KMS-11 (cell line): ENCODE data around the gene MICAL3.

Experiments
- H2AFZ ChIP-seq: fragments of 200-600 bp; sonication (generic); 2 replicates; pipeline ENCODE4 v1.6.1; 2016; ENCODE audit warnings: antibody characterized with exemption, mixed run types, low read depth
- H3K27ac ChIP-seq: fragments of 200-600 bp; sonication (generic); 2 replicates; pipeline ENCODE4 v1.6.1; 2016; ENCODE audit warnings: mild to moderate bottlenecking, mixed run types
- H3K27me3 ChIP-seq: fragments of 200-600 bp; sonication (generic); 2 replicates; pipeline ENCODE4 v1.6.1; 2017; ENCODE audit warnings: mild to moderate bottlenecking, low read depth, mixed run types, moderate library complexity; ENCODE audit not compliant: insufficient read depth
- H3K36me3 ChIP-seq: fragments of 200-600 bp; sonication (generic); 2 replicates; pipeline ENCODE4 v1.6.1; 2017; ENCODE audit warnings: mild to moderate bottlenecking, mixed run types; ENCODE audit not compliant: insufficient read depth
- H3K4me1 ChIP-seq: fragments of 200-600 bp; sonication (generic); 2 replicates; pipeline ENCODE4 v1.6.1; 2016; ENCODE audit warnings: mild to moderate bottlenecking, low read depth, mixed run types; ENCODE audit not compliant: poor library complexity, severe bottlenecking
- H3K4me2 ChIP-seq: fragments of 200-600 bp; sonication (generic); 2 replicates; pipeline ENCODE4 v1.7.0; 2016; ENCODE audit warnings: mild to moderate bottlenecking, mixed run types
- H3K4me3 ChIP-seq: fragments of 200-600 bp; sonication (generic); IDR thresholded peaks from 2 replicates; pipeline ENCODE4 v1.6.1; 2017; ENCODE audit warnings: low read depth, low read length, mixed read lengths; ENCODE audit not compliant: insufficient read depth
- H3K79me2 ChIP-seq: fragments of 200-600 bp; sonication (generic); 2 replicates; pipeline ENCODE4 v1.6.1; 2016; ENCODE audit warnings: low read depth, mixed run types; ENCODE audit not compliant: insufficient read depth
- H3K9ac ChIP-seq: fragments of 200-600 bp; sonication (generic); 2 replicates; pipeline ENCODE4 v1.6.1; 2016; ENCODE audit warnings: mild to moderate bottlenecking, mixed run types
- H4K20me1 ChIP-seq: fragments of 200-600 bp; sonication (generic); 2 replicates; pipeline ENCODE4 v1.6.1; 2016; ENCODE audit warnings: mild to moderate bottlenecking, mixed run types; ENCODE audit not compliant: insufficient read depth
- CTCF ChIP-seq: fragments of 200-600 bp; sonication (generic); conservative IDR thresholded peaks from 2 replicates; pipeline ENCODE4 v1.6.1; 2017; ENCODE audit warnings: low read depth, mild to moderate bottlenecking, antibody characterized with exemption, low read length, moderate library complexity, mixed read lengths

Gene MICAL3

GRCh38 chr22:17772249-17772957 lies 252.0 kb downstream of the MICAL3 start:
- Histone ChIP-seq H4K20me1 (peaks cover 32% of the 10 kb centered on the region), H2AFZ (no peak overlapping the region), H3K9ac (no peak overlapping the region), H3K4me3 (no peak overlapping the region), H3K27ac (no peak overlapping the region), H3K4me1 (peaks cover 53% of the 10 kb centered on the region), H3K27me3 (no peaks in the 10 kb centered on the region), H3K36me3 (no peaks in the 10 kb centered on the region), H3K79me2 (peaks cover 68% of the 10 kb centered on the region), H3K4me2 (peak overlapping the region; percentile 99; the same call in 1 of the 2 replicates)
- TF ChIP-seq CTCF, result no peak

- Histone ChIP-seq H3K9ac (no peak overlapping the region), H3K36me3 (no peaks in the 10 kb centered on the region), H3K4me2 (no peak overlapping the region), H2AFZ (no peak overlapping the region), H3K79me2 (peaks cover 79% of the 10 kb centered on the region), H3K4me1 (peaks cover 47% of the 10 kb centered on the region), H3K4me3 (no peak overlapping the region), H3K27me3 (no peaks in the 10 kb centered on the region), H3K27ac (no peak overlapping the region), H4K20me1 (peaks cover 41% of the 10 kb centered on the region)
- TF ChIP-seq CTCF, result no peak
Observed at GRCh38 chr22:17770180-17771077, 253.9 kb downstream of the MICAL3 start.

GRCh38 chr22:17769716-17770082 lies 254.7 kb downstream of the MICAL3 start:
- Histone ChIP-seq H3K27ac (no peak overlapping the region), H3K27me3 (no peaks in the 10 kb centered on the region), H3K4me1 (peaks cover 49% of the 10 kb centered on the region), H3K79me2 (peaks cover 86% of the 10 kb centered on the region), H3K36me3 (no peaks in the 10 kb centered on the region), H3K4me3 (no peak overlapping the region), H3K4me2 (no peak overlapping the region), H4K20me1 (peaks cover 49% of the 10 kb centered on the region), H2AFZ (no peak overlapping the region), H3K9ac (no peak overlapping the region)
- TF ChIP-seq CTCF, result no peak

GRCh38 chr22:17769013-17769715 lies 255.2 kb downstream of the MICAL3 start:
- peaks cover 91% of the 10 kb centered on the region for H3K79me2 ChIP-seq
- no peak overlapping the region for H3K9ac ChIP-seq
- H3K4me3 ChIP-seq, result no peak overlapping the region
- peaks cover 52% of the 10 kb centered on the region for H4K20me1 ChIP-seq
- no peak for TF ChIP-seq CTCF
- no peaks in the 10 kb centered on the region for H3K36me3 ChIP-seq
- no peak overlapping the region for H3K4me2 ChIP-seq
- H3K4me1 ChIP-seq, result peaks cover 49% of the 10 kb centered on the region
- no peaks in the 10 kb centered on the region for H3K27me3 ChIP-seq
- H2AFZ ChIP-seq, result no peak overlapping the region
- H3K27ac ChIP-seq, result no peak overlapping the region
